IPS DF 19.7 (cell line): ENCODE measurements around the gene OR11G2.
A peak's percentile ranks its signal among the peaks of the same experiment; 100 is the strongest.
"Not testable (repeated sequence)": the region's sequence is repeated elsewhere in the genome, so short reads cannot be mapped to it uniquely, and the experiment has no call there.

Source experiments
- DNase-seq: peaks from one replicate; pipeline ENCODE4 v3.0.0-alpha.2; 2013; ENCODE audit warnings: low read depth, low spot score

The OR11G2 gene

DNA sequence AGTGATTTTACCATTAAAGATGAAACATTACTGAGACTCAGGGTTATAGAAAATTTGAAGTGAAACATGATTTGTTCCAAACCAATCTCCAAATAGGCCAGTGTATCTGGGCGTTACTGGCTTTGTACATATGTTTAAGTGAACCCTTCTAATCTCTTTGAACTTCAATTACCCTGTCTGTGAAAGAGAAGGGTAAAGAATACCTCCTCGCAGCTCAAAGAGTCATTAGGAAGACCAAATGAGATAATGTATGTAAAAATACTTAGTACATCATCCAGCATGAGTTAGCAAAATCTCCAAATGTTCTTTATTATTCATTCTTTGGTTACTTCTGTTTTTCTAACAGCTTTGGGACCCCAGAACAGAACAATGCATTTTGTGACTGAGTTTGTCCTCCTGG lies 32.7 kb downstream of the OR11G2 start, which contains the start of gene OR11H6:
OR11H6 (plus strand) TSS at position 301 of the 400 bp plus-strand sequence; CDS start at position 301, 0 bp downstream.
- DNase-seq: no peak

DNA sequence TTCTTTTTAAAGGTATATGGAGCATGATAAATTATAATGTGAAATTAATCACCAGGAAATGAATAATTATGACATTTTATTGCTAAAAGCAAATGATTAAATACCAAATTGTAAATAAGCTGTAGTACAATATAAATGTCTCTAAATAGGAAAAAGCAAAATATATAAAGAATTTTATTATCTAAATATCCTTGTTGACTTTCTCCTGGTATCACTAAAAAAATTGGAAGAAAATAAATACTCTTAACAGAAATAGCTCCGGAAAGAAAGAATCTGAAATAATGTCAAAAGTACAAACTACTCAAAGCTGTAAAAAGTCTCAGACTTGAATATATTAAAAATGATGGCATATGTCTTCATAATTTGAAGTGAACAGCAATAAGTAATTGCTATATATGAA lies 38.0 kb downstream of the OR11G2 start, which contains the start of gene OR11H7:
OR11H7 (plus strand) TSS at position 301 of the 400 bp plus-strand sequence.
- DNase-seq: no peak

DNA sequence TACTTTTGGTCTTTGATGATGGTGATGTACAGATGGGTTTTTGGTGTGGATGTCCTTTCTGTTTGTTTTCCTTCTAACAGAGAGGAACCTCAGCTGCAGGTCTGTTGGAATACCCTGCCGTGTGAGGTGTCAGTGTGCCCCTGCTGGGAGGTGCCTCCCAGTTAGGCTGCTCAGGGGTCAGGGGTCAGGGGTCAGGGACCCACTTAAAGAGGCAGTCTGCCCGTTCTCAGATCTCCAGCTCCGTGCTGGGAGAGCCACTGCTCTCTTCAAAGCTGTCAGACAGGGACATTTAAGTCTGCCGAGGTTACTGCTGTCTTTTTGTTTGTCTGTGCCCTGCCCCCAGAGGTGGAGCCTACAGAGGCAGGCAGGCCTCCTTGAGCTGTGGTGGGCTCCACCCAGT lies 44.7 kb downstream of the OR11G2 start:
- DNase-seq: not testable (repeated sequence)

DNA sequence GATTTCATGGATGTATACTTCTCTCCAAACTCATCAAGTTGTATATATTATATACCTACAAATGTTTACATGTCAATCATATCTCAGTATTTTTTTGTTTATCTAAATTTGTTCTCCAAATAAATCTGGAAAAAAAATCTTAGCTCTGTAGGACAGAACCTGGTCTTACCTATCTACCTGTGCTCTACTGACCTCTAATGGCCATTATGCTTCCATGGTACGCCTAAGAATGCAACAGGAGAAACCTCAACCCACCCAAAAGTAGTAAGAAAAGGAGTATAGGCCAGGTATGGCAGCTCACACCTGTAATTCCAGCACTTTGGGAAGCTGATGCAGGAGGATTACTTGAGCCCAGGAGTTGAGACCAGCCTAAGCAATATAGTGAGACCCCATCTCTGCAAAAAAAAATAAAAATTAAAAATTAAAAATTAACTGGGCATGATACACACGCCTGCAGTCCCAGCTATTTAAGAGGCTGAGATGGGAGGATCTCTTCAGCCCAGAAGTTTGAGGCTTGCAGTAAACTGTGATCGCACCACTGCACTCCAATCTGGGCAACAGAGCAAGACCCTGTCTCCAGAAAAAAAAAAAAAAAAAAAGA lies 57.0 kb downstream of the OR11G2 start:
- peak; percentile 17 for DNase-seq
